GM12872 (cell line): ENCODE results near the gene RAI1.

ENCODE experiments used
- CTCF ChIP-seq: IDR thresholded peaks from 3 replicates; pipeline ENCODE4 v1.5.1; 2011; ENCODE audit warnings: low read depth, mild to moderate bottlenecking, low read length, moderate library complexity; ENCODE audit not compliant: insufficient read depth

The RAI1 gene

GRCh38 chr17:17792551-17793377, 111.5 kb downstream of the RAI1 start:
- no peak for TF ChIP-seq CTCF

- no peak for TF ChIP-seq CTCF
These were observed 112.3 kb downstream of the RAI1 start for GRCh38 chr17:17793378-17794214.

GRCh38 chr17:17794382-17794781, 113.1 kb downstream of the RAI1 start:
- no peak for TF ChIP-seq CTCF

- no peak for TF ChIP-seq CTCF
These were observed 114.0 kb downstream of the RAI1 start for GRCh38 chr17:17795296-17795695.

- TF ChIP-seq CTCF = no peak
These were observed 114.9 kb downstream of the RAI1 start for GRCh38 chr17:17795946-17796786.

GRCh38 chr17:17796787-17797061, 115.5 kb downstream of the RAI1 start:
- no peak for TF ChIP-seq CTCF

- TF ChIP-seq CTCF = no peak
These were observed 116.0 kb downstream of the RAI1 start for GRCh38 chr17:17797119-17797809.
